HK-2 (cell line): ENCODE measurements around the gene DENND1A.

ENCODE experiments used
- DNase-seq: peaks from one replicate; pipeline ENCODE4 v3.0.0-alpha.2; 2018; ENCODE audit not compliant: unreplicated experiment

DENND1A gene

GRCh38 chr9:123487944-123488548 lies 441.9 kb downstream of the DENND1A start:
- no peak for DNase-seq

GRCh38 chr9:123486431-123486830 lies 443.5 kb downstream of the DENND1A start:
- DNase-seq: no peak

DNA sequence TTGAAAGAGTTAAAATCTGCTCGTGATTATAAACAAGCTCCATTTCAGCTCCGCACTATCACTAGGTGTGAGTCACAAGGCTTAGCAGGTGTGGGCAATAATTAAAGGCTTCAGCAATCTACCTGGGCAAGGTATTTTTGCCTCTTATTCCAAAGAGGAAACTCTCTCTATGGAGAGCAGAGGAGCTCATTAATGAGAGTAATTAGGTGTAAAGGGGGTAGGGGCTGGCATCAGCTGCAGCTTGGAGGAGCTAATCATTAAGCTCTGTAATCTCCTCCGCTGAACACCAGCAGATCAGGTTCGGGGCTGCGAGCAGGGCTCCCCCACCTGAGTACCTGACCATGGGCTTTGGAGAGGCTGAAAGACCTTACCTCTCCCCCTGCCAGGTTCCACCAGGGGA lies 444.7 kb downstream of the DENND1A start:
- no peak for DNase-seq

- DNase-seq: no peak
These were observed 445.8 kb downstream of the DENND1A start for GRCh38 chr9:123484130-123484529.

GRCh38 chr9:123483191-123483803 lies 446.6 kb downstream of the DENND1A start:
- no peak for DNase-seq

GRCh38 chr9:123482295-123482968 lies 447.5 kb downstream of the DENND1A start:
- no peak for DNase-seq

DNA sequence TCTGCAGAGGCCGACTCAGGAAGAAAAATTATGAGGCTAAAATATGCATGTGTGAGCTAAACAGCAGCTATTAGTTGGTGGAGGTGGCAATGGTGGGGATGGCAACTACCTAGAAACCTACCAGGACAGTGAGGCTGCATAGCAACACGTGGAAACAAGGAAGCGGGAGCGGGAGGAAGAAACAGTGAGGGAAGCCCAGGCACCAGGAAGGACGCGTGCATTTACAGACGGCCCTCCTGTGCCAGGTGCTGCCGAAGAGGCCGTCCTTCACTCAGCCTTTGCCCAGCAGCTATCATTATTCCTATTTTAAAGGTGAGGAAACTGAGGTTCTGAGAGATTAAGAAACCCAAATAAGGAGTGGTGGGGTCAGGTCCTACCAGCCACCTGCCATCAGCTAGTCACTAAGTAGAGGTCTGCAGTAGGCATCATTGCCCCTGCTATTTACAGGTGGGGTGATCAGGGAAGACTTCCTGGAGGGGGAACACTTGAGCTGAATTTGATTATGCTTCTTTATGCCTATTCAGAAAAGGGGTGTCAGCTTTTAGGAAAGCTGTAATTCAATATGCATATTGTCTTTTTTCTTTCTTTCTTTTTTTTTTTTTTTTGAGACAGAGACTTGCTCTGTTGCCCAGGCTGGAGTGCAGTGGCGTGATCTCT lies 448.6 kb downstream of the DENND1A start:
- DNase-seq: no peak

- DNase-seq: no peak
These were observed 449.1 kb downstream of the DENND1A start for GRCh38 chr9:123480791-123481190.

GRCh38 chr9:123480096-123480495 lies 449.8 kb downstream of the DENND1A start:
- DNase-seq: no peak

DNA sequence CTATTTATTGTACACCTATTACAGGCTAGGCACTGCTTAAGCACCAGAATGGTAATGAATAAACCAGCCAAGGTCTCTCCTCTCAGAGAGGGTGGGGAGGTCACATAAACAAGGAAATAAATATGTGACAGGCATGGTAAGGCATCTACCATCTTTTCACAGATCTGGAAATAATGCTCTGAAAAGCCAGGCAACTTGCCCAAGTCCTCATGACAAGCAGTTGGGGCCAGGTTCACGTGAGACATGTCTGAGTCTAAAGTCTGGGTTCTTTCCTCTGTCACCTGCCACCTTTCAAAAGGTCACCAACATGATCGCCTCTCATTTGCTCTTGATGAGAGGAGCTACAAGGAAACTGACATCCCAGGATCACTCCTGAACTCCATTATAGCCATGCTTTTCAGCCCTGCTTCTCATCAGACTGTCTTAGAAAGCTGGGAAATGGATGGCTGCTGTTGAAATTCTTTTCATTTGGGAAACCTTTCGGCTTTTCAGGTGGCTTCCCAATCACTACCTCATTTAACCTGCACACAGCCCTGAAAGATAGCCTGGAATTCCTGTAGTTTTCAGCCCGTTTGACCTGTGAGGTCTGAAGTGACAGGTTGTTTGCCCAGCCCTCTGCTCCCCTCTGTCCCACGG lies 450.8 kb downstream of the DENND1A start:
- no peak for DNase-seq

DNA sequence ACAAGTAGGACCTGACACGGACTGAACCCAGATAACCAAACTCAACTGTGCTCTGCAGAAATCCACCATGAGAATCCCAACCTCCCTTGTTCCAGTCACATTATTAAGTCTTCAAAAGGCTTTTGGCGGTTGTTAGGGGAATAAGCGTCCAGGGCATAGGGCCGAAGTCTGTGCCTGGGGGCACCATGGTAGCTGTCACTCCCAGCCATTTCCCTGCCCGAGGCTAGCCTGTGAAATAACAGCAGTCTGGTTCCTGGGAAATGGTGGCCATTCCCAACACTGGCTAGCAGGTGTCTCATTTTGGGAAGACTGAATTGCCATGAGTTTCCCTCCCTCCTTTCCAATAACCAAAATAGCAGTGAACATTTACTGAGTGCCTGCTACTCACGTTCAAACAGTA lies 451.8 kb downstream of the DENND1A start:
- DNase-seq: no peak

- no peak for DNase-seq
These were observed 454.5 kb downstream of the DENND1A start for GRCh38 chr9:123475407-123475806.

GRCh38 chr9:123472862-123473614 lies 456.9 kb downstream of the DENND1A start:
- DNase-seq: no peak

- DNase-seq: no peak
These were observed 457.9 kb downstream of the DENND1A start for GRCh38 chr9:123471843-123472570.

DNA sequence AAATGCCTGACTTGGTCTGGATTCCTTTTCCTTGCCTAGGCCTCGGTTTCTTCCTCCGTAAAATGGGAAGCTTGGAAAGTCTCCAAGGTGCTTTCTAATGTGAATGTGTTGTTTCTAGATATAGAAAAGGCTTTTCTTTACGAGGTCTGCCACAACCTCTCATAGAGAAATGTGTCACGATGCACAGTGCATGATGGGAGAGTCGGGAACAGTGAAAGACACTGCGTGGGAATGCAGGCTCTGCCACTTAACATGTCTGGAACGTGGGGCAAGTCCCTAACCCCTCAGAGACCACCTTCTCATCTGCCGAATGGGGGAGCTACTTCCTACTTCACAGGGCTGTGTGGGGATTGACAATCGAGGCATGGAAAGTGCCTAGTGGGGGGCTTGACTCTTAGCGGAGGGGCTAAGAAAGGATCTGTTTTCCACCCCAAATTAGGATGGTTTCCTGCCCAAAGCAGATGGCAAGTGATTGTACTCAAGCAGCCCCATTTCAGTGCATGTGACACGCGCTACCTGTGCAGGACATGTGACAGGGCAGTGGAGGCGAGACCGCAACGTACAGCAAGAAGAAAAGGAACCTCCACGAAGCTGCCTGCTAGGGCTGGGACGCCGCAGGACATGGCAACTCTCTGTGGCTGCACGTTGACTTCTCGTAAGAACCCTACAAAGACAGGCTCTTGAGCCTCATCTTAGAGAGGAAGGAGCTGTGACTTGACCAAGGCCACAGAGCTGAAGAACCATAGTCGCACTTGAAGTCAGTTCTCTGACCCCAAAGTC lies 458.7 kb downstream of the DENND1A start:
- no peak for DNase-seq

GRCh38 chr9:123470121-123470782 lies 459.7 kb downstream of the DENND1A start:
- no peak for DNase-seq

DNA sequence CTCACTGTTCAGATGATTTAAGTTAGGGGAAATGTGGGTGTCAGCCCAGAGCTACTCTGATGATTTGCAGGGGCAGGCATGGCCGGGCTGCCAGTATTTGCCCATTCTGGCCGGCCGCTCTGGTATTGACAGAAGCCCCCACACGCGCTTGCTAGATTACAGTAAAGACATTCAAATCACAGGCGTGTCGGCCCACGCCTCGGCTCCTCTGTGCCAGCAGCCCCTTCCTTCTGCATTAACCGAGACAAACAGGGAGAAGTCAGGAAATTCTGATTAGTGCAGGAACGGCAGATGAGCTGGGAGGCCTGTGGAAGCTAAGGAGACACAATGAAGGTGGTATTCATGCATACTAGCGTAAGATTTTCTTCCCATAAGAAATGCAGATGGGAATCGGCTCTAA lies 460.6 kb downstream of the DENND1A start:
- DNase-seq: no peak

DNA sequence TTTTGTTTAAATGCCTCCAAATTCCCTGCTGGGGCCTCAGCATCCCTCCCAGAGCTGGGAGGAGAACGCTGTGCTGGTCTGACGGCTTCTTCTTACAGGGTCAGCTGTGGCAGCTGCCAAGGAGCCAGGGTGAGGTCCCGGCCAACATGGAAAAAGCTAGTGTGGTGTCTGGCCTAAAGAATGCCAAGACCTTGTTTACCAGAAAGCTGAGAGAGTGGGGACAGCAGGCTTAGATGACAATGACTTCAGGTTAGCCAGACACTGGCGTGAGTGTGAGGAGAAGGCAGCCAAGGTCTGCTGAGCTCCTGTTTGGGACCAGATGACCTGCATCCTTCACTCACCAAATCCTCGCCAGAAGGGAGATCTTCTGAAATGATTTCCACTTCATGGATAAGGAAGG lies 461.4 kb downstream of the DENND1A start:
- DNase-seq: no peak

- DNase-seq: no peak
These were observed 464.6 kb downstream of the DENND1A start for GRCh38 chr9:123465304-123465703.

- no peak for DNase-seq
These were observed 469.8 kb downstream of the DENND1A start for GRCh38 chr9:123460091-123460490.
